Osteocyte (in vitro differentiated cells): ENCODE results near the gene ATG5. TPM values are rescaled to one million over a fixed set of nuclear protein-coding genes. Genes with fewer than 3 reads are reported as not detected.
"Not testable (repeated sequence)": the region's sequence is repeated elsewhere in the genome, so short reads cannot be mapped to it uniquely, and the experiment has no call there.

Experiments
- DNase-seq: peaks from one replicate; pipeline ENCODE4 v3.0.0; 2021; ENCODE audit warnings: mixed read lengths; ENCODE audit not compliant: unreplicated experiment; ENCODE audit errors: extremely low spot score
- H3K27ac Mint-ChIP-seq: one replicate; pipeline ENCODE4 v1.8.0; 2021; ENCODE audit warnings: mild to moderate bottlenecking, mixed read lengths; ENCODE audit not compliant: unreplicated experiment
- H3K27me3 Mint-ChIP-seq: one replicate; pipeline ENCODE4 v1.8.0; 2021; ENCODE audit warnings: mixed read lengths; ENCODE audit not compliant: unreplicated experiment
- H3K36me3 Mint-ChIP-seq: one replicate; pipeline ENCODE4 v1.8.0; 2021; ENCODE audit warnings: mixed read lengths; ENCODE audit not compliant: unreplicated experiment
- H3K4me1 Mint-ChIP-seq: one replicate; pipeline ENCODE4 v1.8.0; 2021; ENCODE audit warnings: mixed read lengths; ENCODE audit not compliant: unreplicated experiment
- H3K4me3 Mint-ChIP-seq: one replicate; pipeline ENCODE4 v1.8.0; 2021; ENCODE audit warnings: mild to moderate bottlenecking, moderate library complexity, mixed read lengths; ENCODE audit not compliant: unreplicated experiment
- H3K9me3 Mint-ChIP-seq: one replicate; pipeline ENCODE4 v1.8.0; 2021; ENCODE audit warnings: mixed read lengths; ENCODE audit not compliant: unreplicated experiment
- CTCF ChIP-seq: fragments of 200-600 bp; sonication (generic); IDR thresholded peaks from 2 replicates; pipeline ENCODE4 v1.5.0; 2021; ENCODE audit warnings: antibody characterized with exemption, mild to moderate bottlenecking, moderate library complexity
- total RNA-seq: library from RNA; stranded (reverse); gene quantifications from 2 replicates; pipeline ENCODE4 v1.2.1, GENCODE V29; 2021

Gene ATG5
- total RNA-seq, 1 donor from 2014 or later: 26.0 TPM

- Mint-ChIP-seq H3K4me3 (no peak overlapping the region), H3K36me3 (no peaks in the 10 kb centered on the region), H3K4me1 (peaks cover 5% of the 10 kb centered on the region), H3K9me3 (no peaks in the 10 kb centered on the region), H3K27me3 (no peaks in the 10 kb centered on the region), H3K27ac (no peak overlapping the region)
- no peak for TF ChIP-seq CTCF
- DNase-seq: no peak
Measured at GRCh38 chr6:106156413-106156812, 169.1 kb downstream of the ATG5 start.

- no peak for DNase-seq
- H3K36me3 Mint-ChIP-seq: no peaks in the 10 kb centered on the region
- no peak overlapping the region for H3K4me3 Mint-ChIP-seq
Measured at GRCh38 chr6:106155219-106155830, 170.2 kb downstream of the ATG5 start.

GRCh38 chr6:106154326-106154725 lies 171.2 kb downstream of the ATG5 start:
- no peak overlapping the region for H3K27ac Mint-ChIP-seq
- no peak for TF ChIP-seq CTCF
- peaks cover 3% of the 10 kb centered on the region for H3K4me1 Mint-ChIP-seq
- DNase-seq: no peak
- H3K4me3 Mint-ChIP-seq: no peak overlapping the region
- no peaks in the 10 kb centered on the region for H3K27me3 Mint-ChIP-seq
- no peaks in the 10 kb centered on the region for H3K36me3 Mint-ChIP-seq
- H3K9me3 Mint-ChIP-seq: no peaks in the 10 kb centered on the region

More at GRCh38 chr6:106155219-106155830, 170.2 kb downstream of the ATG5 start:
- no peak for TF ChIP-seq CTCF
- no peaks in the 10 kb centered on the region for H3K27me3 Mint-ChIP-seq
- H3K27ac Mint-ChIP-seq: no peak overlapping the region
- H3K9me3 Mint-ChIP-seq: no peaks in the 10 kb centered on the region
- peaks cover 5% of the 10 kb centered on the region for H3K4me1 Mint-ChIP-seq

- no peak for DNase-seq
- H3K27me3 Mint-ChIP-seq: no peaks in the 10 kb centered on the region
- no peaks in the 10 kb centered on the region for H3K9me3 Mint-ChIP-seq
- no peaks in the 10 kb centered on the region for H3K36me3 Mint-ChIP-seq
- H3K4me1 Mint-ChIP-seq: no peaks in the 10 kb centered on the region
- H3K27ac Mint-ChIP-seq: no peak overlapping the region
- no peak for TF ChIP-seq CTCF
- H3K4me3 Mint-ChIP-seq: no peak overlapping the region
Measured at GRCh38 chr6:106152952-106153351, 172.6 kb downstream of the ATG5 start.

GRCh38 chr6:106152476-106152875 lies 173.1 kb downstream of the ATG5 start:
- DNase-seq, H3K36me3 Mint-ChIP-seq, H3K4me1 Mint-ChIP-seq, H3K9me3 Mint-ChIP-seq, H3K4me3 Mint-ChIP-seq, H3K27ac Mint-ChIP-seq, H3K27me3 Mint-ChIP-seq: not testable (repeated sequence)
